Keratinocyte (primary cell): Measurements from ENCODE around the gene CASZ1. TPM values are rescaled to one million over a fixed set of nuclear protein-coding genes. Genes with fewer than 3 reads are reported as not detected.

ENCODE experiments used
- DNase-seq: peaks from one replicate; pipeline ENCODE4 v3.0.0-alpha.2; 2011; ENCODE audit warnings: low read depth, missing footprints, low spot score
- FAIRE-seq: peaks from 2 replicates; lab custom pipeline; 2011; peaks lifted over from hg19 to GRCh38; lab: Jason Lieb, UNC
- H2AFZ ChIP-seq: 2 replicates; pipeline ENCODE4 v1.6.0; 2012; ENCODE audit warnings: low read length, control low read depth, inconsistent platforms; ENCODE audit not compliant: control insufficient read depth
- H3K27ac ChIP-seq: 2 replicates; pipeline ENCODE4 v1.5.1; 2011; ENCODE audit warnings: low read length; ENCODE audit not compliant: control insufficient read depth, insufficient read depth
- H3K27me3 ChIP-seq: 3 replicates; pipeline ENCODE4 v1.6.0; 2011; ENCODE audit warnings: low read length; ENCODE audit not compliant: control insufficient read depth, insufficient read depth; ENCODE audit errors: extremely low read depth
- H3K36me3 ChIP-seq, 2 experiments: 2 replicates in 1 of 2; 3 replicates in 1 of 2; pipeline ENCODE4 v1.5.1; 2011; ENCODE audit warnings: low read length in 2 of 2, mild to moderate bottlenecking in 1 of 2; ENCODE audit not compliant: control insufficient read depth in 2 of 2, insufficient read depth in 2 of 2; ENCODE audit errors: extremely low read depth in 1 of 2
- H3K4me1 ChIP-seq: 3 replicates; pipeline ENCODE4 v1.5.1; 2011; ENCODE audit warnings: low read length; ENCODE audit not compliant: control insufficient read depth, insufficient read depth; ENCODE audit errors: extremely low read depth
- H3K4me2 ChIP-seq: 3 replicates; pipeline ENCODE4 v1.6.0; 2011; ENCODE audit warnings: low read depth, low read length; ENCODE audit not compliant: control insufficient read depth, insufficient read depth; ENCODE audit errors: extremely low read depth
- H3K4me3 ChIP-seq, 3 experiments: fragments of 200-600 bp in 1 of 3; sonication (generic) in 1 of 3; 2 replicates in 2 of 3; 3 replicates in 1 of 3; pipeline ENCODE4 v1.5.1; 2011 to 2016; ENCODE audit warnings: low read length in 3 of 3, mild to moderate bottlenecking in 3 of 3, control low read depth in 2 of 3, inconsistent platforms in 1 of 3, low read depth in 1 of 3, mixed read lengths in 1 of 3, mixed run types in 1 of 3, moderate library complexity in 1 of 3; ENCODE audit not compliant: control insufficient read depth in 2 of 3, insufficient read depth in 2 of 3; ENCODE audit errors: extremely low read depth in 1 of 3
- H3K79me2 ChIP-seq: 2 replicates; pipeline ENCODE4 v1.6.0; 2012; ENCODE audit warnings: low read length; ENCODE audit not compliant: control insufficient read depth, insufficient read depth
- H3K9ac ChIP-seq: 3 replicates; pipeline ENCODE4 v1.6.0; 2011; ENCODE audit warnings: low read length; ENCODE audit not compliant: control insufficient read depth, insufficient read depth; ENCODE audit errors: extremely low read depth
- H3K9me1 ChIP-seq: 3 replicates; pipeline ENCODE4 v1.6.0; 2011; ENCODE audit warnings: low read length; ENCODE audit not compliant: control insufficient read depth, insufficient read depth; ENCODE audit errors: extremely low read depth
- H3K9me3 ChIP-seq: 2 replicates; pipeline ENCODE4 v1.5.1; 2012; ENCODE audit warnings: low read depth, low read length; ENCODE audit not compliant: control insufficient read depth
- H4K20me1 ChIP-seq: 3 replicates; pipeline ENCODE4 v1.6.0; 2011; ENCODE audit warnings: low read length; ENCODE audit not compliant: control insufficient read depth, insufficient read depth; ENCODE audit errors: extremely low read depth
- CTCF ChIP-seq, 3 experiments: IDR thresholded peaks in 1 of 3; conservative IDR thresholded peaks in 1 of 3; optimal IDR thresholded peaks in 1 of 3; 2 replicates in 2 of 3; 3 replicates in 1 of 3; pipeline versions ENCODE3 to v1.5.1; 2011; ENCODE audit warnings: low read length in 3 of 3, mild to moderate bottlenecking in 3 of 3, moderate library complexity in 2 of 3, control low read depth in 1 of 3, inconsistent platforms in 1 of 3; ENCODE audit not compliant: insufficient read depth in 2 of 3; ENCODE audit errors: extremely low read depth in 1 of 3
- EZH2 ChIP-seq: IDR thresholded peaks from one replicate; pipeline ENCODE4 v1.6.1; 2012; ENCODE audit warnings: inconsistent platforms, mild to moderate bottlenecking, low read length, moderate library complexity
- dilution Hi-C: fragments of 300-500 bp; cut with MboI; formaldehyde crosslinking; loops from one replicate; pipeline ENCODE4 v1.7.0; 2020; ENCODE audit warnings: low sequenced_read_pairs; ENCODE audit not compliant: extremely low pct_ligation_motif_present
- polyA plus RNA-seq, 5 experiments: library from polyadenylated mRNA; depleted of rRNA in 3 of 5; stranded (reverse) in 3 of 5; stranded (forward) in 1 of 5; unstranded in 1 of 5; fragments of >200 nt; gene quantifications; 1 replicate in 1 of 5; 2 replicates in 3 of 5; 3 replicates in 1 of 5; pipeline versions ENCODE4 v1.2.1 to v1.2.3, GENCODE V29; 2011 to 2012; ENCODE audit warnings: missing spikeins in 2 of 5, low read depth in 1 of 5, low replicate concordance in 1 of 5

Gene CASZ1
- polyA plus RNA-seq, 1 donor (not counting 4 experiments of a cell fraction or from before 2014, with no cell fraction given) = 2.8 TPM

- no peaks in the 10 kb centered on the region for H3K79me2 ChIP-seq
- H3K27me3 ChIP-seq = no peaks in the 10 kb centered on the region
- no peak for FAIRE-seq
- H3K4me1 ChIP-seq = peaks cover 12% of the 10 kb centered on the region
- no peak overlapping the region for H3K9ac ChIP-seq
- H4K20me1 ChIP-seq = no peaks in the 10 kb centered on the region
- no peak overlapping the region for H2AFZ ChIP-seq
- no peaks in the 10 kb centered on the region for H3K9me1 ChIP-seq
- dilution Hi-C loops = no loop called here
- TF ChIP-seq CTCF (optimal IDR thresholded peaks at IDR 0.05 in 1 of 3, IDR thresholded peaks at IDR 0.05 in 1 of 3, conservative IDR thresholded peaks at IDR 0.05 in 1 of 3; ENCODE audit: extremely low read depth in 1 of 3, insufficient read depth in 2 of 3, low read length in 3 of 3) (peak in 1 of 3 experiments; percentile 22), EZH2 (no peak)
- H3K9me3 ChIP-seq = no peaks in the 10 kb centered on the region
- H3K36me3 ChIP-seq = peaks cover 0 to 3% of the 10 kb centered on the region in 2 experiments
- no peak for DNase-seq
- no peak overlapping the region for H3K4me3 ChIP-seq
- H3K4me2 ChIP-seq = no peak overlapping the region
- no peak overlapping the region for H3K27ac ChIP-seq
Measured at GRCh38 chr1:10629816-10630571, 166.5 kb downstream of the CASZ1 start.

DNA sequence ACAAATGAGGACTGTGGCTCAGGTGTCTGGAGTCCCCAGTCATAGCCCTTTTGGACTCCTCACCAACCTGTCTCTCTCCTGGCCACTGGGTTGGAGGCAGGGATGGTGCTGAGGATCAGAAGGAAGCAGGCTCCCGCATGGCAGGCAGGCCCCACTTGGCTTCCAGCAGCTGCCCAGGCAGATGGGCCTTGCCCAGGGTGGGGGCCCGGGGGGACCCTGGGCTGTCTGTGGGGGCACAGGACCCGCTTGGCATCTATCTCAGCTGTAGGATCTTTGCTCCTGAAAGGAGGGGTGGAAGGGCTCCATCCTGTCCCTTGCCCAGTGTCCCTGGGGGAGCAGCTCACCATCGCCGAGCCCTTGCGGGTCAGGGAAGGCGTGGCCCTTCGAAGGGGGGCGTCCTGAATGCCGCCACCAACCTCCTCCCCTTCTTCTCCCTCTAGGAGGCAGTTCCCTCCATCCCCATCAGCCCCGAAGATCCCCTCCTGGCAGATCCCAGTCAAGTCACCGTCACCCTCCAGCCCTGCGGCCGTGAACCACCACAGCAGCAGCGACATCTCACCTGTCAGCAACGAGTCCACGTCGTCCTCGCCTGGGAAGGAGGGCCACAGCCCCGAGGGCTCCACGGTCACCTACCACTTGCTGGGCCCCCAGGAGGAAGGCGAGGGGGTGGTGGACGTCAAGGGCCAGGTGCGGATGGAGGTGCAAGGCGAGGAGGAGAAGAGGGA, 167.2 kb downstream of the CASZ1 start:
- H3K9me3 ChIP-seq = no peaks in the 10 kb centered on the region
- H3K27ac ChIP-seq = no peak overlapping the region
- TF ChIP-seq EZH2 = no peak
- no peak for TF ChIP-seq CTCF (optimal IDR thresholded peaks at IDR 0.05 in 1 of 3, IDR thresholded peaks at IDR 0.05 in 1 of 3, conservative IDR thresholded peaks at IDR 0.05 in 1 of 3; ENCODE audit: extremely low read depth in 1 of 3, insufficient read depth in 2 of 3, low read length in 3 of 3)
- DNase-seq = no peak
- no peak overlapping the region for H3K4me3 ChIP-seq
- H3K36me3 ChIP-seq = peaks cover 0 to 6% of the 10 kb centered on the region in 2 experiments
- no peaks in the 10 kb centered on the region for H3K79me2 ChIP-seq
- dilution Hi-C loops = no loop called here
- H3K9me1 ChIP-seq = no peaks in the 10 kb centered on the region
- H3K4me1 ChIP-seq = peaks cover 5% of the 10 kb centered on the region
- FAIRE-seq = no peak
- H4K20me1 ChIP-seq = no peaks in the 10 kb centered on the region
- no peak overlapping the region for H2AFZ ChIP-seq
- H3K27me3 ChIP-seq = no peaks in the 10 kb centered on the region
- H3K4me2 ChIP-seq = no peak overlapping the region
- H3K9ac ChIP-seq = no peak overlapping the region
